Upper lobe of right lung (tissue), 1 donor: ENCODE data around the gene CD38. TPM values are rescaled to one million over a fixed set of nuclear protein-coding genes. Genes with fewer than 3 reads are reported as not detected.
A peak's percentile ranks its signal among the peaks of the same experiment; 100 is the strongest.

Experiments used
- ATAC-seq: fragments of 200-7000 bp; cut with Tn5 transposase; one replicate; pipeline ENCODE4 v1.9.1; 2020; ENCODE audit warnings: mild to moderate bottlenecking, moderate library complexity
- DNase-seq: peaks from one replicate; pipeline ENCODE4 v3.0.0-alpha.2; 2020
- H3K27ac ChIP-seq: fragments of 200-600 bp; one replicate; pipeline ENCODE4 v1.8.0; 2022
- H3K27me3 ChIP-seq: fragments of 200-600 bp; one replicate; pipeline ENCODE4 v1.8.0; 2022; ENCODE audit warnings: mild to moderate bottlenecking
- H3K36me3 ChIP-seq: fragments of 200-600 bp; one replicate; pipeline ENCODE4 v1.8.0; 2022
- H3K4me1 ChIP-seq: fragments of 200-600 bp; one replicate; pipeline ENCODE4 v1.8.0; 2022
- H3K4me3 ChIP-seq: fragments of 200-600 bp; one replicate; pipeline ENCODE4 v1.8.0; 2022; ENCODE audit warnings: mild to moderate bottlenecking
- H3K9me3 ChIP-seq: fragments of 200-600 bp; one replicate; pipeline ENCODE4 v1.8.0; 2022
- intact Hi-C: fragments of 100-400 bp; cut with DNase I; formaldehyde crosslinking; loops from one replicate; pipeline ENCODE4 v1.11.0; 2022
- total RNA-seq: library from RNA; stranded (reverse); fragmentation: NEBNext Ultra II Directional; extraction: Animal tissue kit (Norgen Biotek cat#: 25700); gene quantifications from one replicate; pipeline ENCODE4 v1.2.1, GENCODE V29; 2021
- TF ChIP-seq, protein P1 (sequence below): fragments of 200-600 bp; IDR thresholded peaks from one replicate; pipeline ENCODE4 v1.8.0; 2022; ENCODE audit warnings: antibody characterized with exemption
- donor health status: DM: no; HTN: yes; CAD: no; lungs with severe emphysema.

Gene CD38
- total RNA-seq, 1 donor from 2014 or later, result 2.4 TPM

DNA sequence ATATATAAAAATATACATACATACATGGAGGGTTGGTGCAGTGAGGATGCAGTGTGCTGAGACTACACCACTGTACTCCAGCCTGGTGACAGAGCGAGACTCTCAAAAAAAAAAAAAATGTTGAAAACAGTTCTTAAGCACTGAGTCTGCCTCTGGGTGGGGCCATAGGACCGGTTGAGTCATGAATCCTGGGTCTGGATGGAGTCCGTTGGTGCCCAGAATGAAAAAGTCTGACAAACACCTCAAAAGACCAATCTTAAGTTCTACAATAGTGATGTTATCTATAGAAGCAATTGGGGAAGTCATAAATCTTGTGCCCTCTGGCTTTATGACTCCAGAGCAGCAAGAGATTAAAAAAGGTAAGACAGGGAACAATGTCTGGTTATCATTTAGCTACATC, 90.0 kb downstream of the CD38 start:
- no peaks in the 10 kb centered on the region for H3K9me3 ChIP-seq
- intact Hi-C loops, result no loop called here
- H3K27me3 ChIP-seq, result no peaks in the 10 kb centered on the region
- TF ChIP-seq, protein P1, sequence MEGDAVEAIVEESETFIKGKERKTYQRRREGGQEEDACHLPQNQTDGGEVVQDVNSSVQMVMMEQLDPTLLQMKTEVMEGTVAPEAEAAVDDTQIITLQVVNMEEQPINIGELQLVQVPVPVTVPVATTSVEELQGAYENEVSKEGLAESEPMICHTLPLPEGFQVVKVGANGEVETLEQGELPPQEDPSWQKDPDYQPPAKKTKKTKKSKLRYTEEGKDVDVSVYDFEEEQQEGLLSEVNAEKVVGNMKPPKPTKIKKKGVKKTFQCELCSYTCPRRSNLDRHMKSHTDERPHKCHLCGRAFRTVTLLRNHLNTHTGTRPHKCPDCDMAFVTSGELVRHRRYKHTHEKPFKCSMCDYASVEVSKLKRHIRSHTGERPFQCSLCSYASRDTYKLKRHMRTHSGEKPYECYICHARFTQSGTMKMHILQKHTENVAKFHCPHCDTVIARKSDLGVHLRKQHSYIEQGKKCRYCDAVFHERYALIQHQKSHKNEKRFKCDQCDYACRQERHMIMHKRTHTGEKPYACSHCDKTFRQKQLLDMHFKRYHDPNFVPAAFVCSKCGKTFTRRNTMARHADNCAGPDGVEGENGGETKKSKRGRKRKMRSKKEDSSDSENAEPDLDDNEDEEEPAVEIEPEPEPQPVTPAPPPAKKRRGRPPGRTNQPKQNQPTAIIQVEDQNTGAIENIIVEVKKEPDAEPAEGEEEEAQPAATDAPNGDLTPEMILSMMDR, result no peak
- no peak overlapping the region for H3K4me3 ChIP-seq
- no peak for DNase-seq
- no peaks in the 10 kb centered on the region for H3K4me1 ChIP-seq
- H3K27ac ChIP-seq, result no peak overlapping the region
- no peak for ATAC-seq
- H3K36me3 ChIP-seq, result no peaks in the 10 kb centered on the region

DNA sequence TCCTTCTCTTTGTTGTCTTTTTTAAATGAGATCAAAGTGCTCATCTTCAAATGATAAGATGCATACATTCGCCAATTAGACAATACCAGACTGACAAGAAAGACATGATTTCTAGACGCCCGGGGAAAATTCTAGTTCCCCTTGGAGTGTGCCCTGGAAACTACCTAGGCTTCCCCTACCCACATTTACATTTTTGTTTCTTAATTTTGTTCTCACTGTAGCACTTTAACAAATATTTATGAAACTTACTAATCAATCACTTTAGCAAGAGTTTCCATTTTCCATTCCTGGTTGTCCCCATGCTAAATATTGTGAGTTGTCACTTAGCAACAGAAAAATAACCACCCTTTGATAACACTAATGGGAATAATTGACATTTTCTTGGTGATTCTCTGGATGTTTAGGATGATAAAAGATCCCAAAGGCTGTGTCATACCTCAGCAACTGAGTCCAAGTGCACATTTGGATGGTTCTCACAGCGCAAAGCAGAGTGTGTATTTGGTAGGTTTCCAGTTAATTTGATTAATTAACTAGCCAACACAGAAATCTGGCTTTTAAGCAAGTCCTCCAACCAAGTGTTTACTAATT, 90.8 kb downstream of the CD38 start:
- no peaks in the 10 kb centered on the region for H3K4me1 ChIP-seq
- H3K27me3 ChIP-seq, result no peaks in the 10 kb centered on the region
- ATAC-seq (no peak), DNase-seq (no peak)
- no peak overlapping the region for H3K27ac ChIP-seq
- intact Hi-C loops, result no loop called here
- H3K9me3 ChIP-seq, result no peaks in the 10 kb centered on the region
- H3K36me3 ChIP-seq, result no peaks in the 10 kb centered on the region
- TF ChIP-seq, protein P1, result no peak
- H3K4me3 ChIP-seq, result no peak overlapping the region

- Histone ChIP-seq H3K36me3 (no peaks in the 10 kb centered on the region), H3K9me3 (no peaks in the 10 kb centered on the region), H3K4me1 (no peaks in the 10 kb centered on the region), H3K27ac (no peak overlapping the region), H3K27me3 (no peaks in the 10 kb centered on the region), H3K4me3 (no peak overlapping the region)
- intact Hi-C loops, result no loop called here
- TF ChIP-seq, protein P1, result no peak
- DNase-seq (no peak), ATAC-seq (no peak)
Observed at GRCh38 chr4:15870079-15870478, 92.0 kb downstream of the CD38 start.

DNA sequence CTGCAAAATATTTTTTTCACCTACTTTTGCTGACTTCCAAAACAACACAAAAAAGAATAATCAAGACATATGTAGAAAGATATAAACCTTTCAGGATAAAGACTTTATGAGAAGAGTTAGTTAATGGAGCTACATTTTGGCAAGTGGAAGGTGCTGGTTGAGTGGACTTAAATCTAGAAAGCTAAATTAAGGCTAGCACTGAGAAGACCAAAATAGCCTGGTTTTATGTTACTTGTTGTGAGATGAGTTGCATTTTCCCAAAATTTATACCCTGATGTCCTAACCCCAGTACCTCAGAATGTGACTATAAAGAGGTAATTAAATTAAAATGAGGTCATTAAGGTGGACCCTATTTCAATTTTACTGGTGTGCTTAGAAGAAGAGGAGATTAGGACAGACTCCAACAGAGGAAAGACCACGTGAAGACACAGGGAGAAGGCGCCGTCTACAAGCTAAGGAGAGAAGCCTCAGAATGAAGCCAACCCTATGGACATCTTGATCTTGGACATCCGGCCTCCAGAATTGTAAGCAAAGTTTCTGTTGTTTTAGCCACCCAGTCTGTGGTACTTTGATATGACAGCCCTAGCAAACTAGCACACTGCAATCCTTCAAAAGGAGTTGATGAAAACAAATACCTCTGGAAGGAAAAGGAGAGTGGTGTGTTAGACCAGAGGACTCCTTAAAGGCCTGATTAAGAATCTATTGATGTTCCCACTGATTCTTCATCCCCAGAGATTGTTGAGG, 93.0 kb downstream of the CD38 start:
- no peaks in the 10 kb centered on the region for H3K4me1 ChIP-seq
- TF ChIP-seq, protein P1, result no peak
- DNase-seq, result no peak
- intact Hi-C loops, result no loop called here
- H3K9me3 ChIP-seq, result no peaks in the 10 kb centered on the region
- ATAC-seq, result no peak
- no peaks in the 10 kb centered on the region for H3K36me3 ChIP-seq
- no peak overlapping the region for H3K27ac ChIP-seq
- H3K27me3 ChIP-seq, result no peaks in the 10 kb centered on the region
- no peak overlapping the region for H3K4me3 ChIP-seq

- Histone ChIP-seq H3K4me1 (no peaks in the 10 kb centered on the region), H3K27ac (peak overlapping the region; percentile 11), H3K27me3 (no peaks in the 10 kb centered on the region), H3K9me3 (no peaks in the 10 kb centered on the region), H3K4me3 (no peak overlapping the region), H3K36me3 (no peaks in the 10 kb centered on the region)
- ATAC-seq (no peak), DNase-seq (no peak)
- TF ChIP-seq, protein P1, result no peak
- intact Hi-C loops, result no loop called here
Observed at GRCh38 chr4:15873117-15873516, 95.0 kb downstream of the CD38 start.
